Stomach (tissue), 9 donors: Measurements from ENCODE around the gene C10orf67. TPM values are rescaled to one million over a fixed set of nuclear protein-coding genes. Genes with fewer than 3 reads are reported as not detected.

Experiments
- DNase-seq, 2 donors: peaks; one replicate each; pipeline versions ENCODE4 v3.0.0 to v3.0.0-alpha.2; 2013 to 2019
- H3K27ac ChIP-seq, 5 donors: fragments of 200-600 bp in 4 of 5; sonication (generic) in 4 of 5; one replicate each; pipeline ENCODE4 v1.5.1; 2013 to 2019; ENCODE audit warnings: mild to moderate bottlenecking in 1 of 5, moderate library complexity in 1 of 5
- H3K27me3 ChIP-seq, 3 donors: fragments of 200-600 bp; sonication (generic); one replicate each; pipeline ENCODE4 v1.5.1; 2017 to 2019; ENCODE audit warnings: mixed run types in 1 of 3
- H3K36me3 ChIP-seq, 4 donors: fragments of 200-600 bp; sonication (generic); 1 replicate in 3 of 4; 2 replicates in 1 of 4; pipeline ENCODE4 v1.5.1; 2016 to 2019
- H3K4me1 ChIP-seq, 4 donors: fragments of 200-600 bp; sonication (generic); one replicate each; pipeline ENCODE4 v1.5.1; 2016 to 2019
- H3K4me3 ChIP-seq, 4 donors: fragments of 200-600 bp; sonication (generic) in 3 of 4; one replicate each; pipeline ENCODE4 v1.5.1; 2016 to 2019; ENCODE audit warnings: mild to moderate bottlenecking in 1 of 4
- H3K9me3 ChIP-seq, 4 donors: fragments of 200-600 bp; sonication (generic); one replicate each; pipeline ENCODE4 v1.5.1; 2016 to 2019
- EP300 ChIP-seq: sonication (generic); formaldehyde crosslinking; IDR thresholded peaks from one replicate; pipeline ENCODE4 v1.6.1; 2017; ENCODE audit warnings: antibody characterized with exemption
- POLR2A ChIP-seq, 4 donors: fragments of 450-650 bp; IDR thresholded peaks; one replicate each; pipeline ENCODE4 v1.6.1; 2016; ENCODE audit warnings: antibody characterized with exemption in 4 of 4, control low read depth in 2 of 4, mild to moderate bottlenecking in 1 of 4, moderate library complexity in 1 of 4
- POLR2AphosphoS5 ChIP-seq, 3 donors: sonication (generic); formaldehyde crosslinking; IDR thresholded peaks; one replicate each; pipeline ENCODE4 v1.6.1; 2016; ENCODE audit warnings: antibody characterized with exemption in 3 of 3
- WGBS, 5 donors: extraction: QIAGEN DNeasy Blood & Tissue Kit in 3 of 5; methylation state at CpG; one replicate each; pipeline versions ENCODE4 v1.1.5 to v1.1.7; 2013 to 2018; 5-methylcytosine and 5-hydroxymethylcytosine counted together
- intact Hi-C: fragments of 100-400 bp; cut with DNase I; formaldehyde crosslinking; loops from one replicate; pipeline ENCODE4 v1.15.1; 2023; ENCODE audit warnings: low total_unique reads
- polyA plus RNA-seq, 3 donors: library from polyadenylated mRNA; stranded (reverse); fragments of 200-250 nt; gene quantifications; one replicate each; pipeline ENCODE4 v1.2.3, GENCODE V29; 2013
- total RNA-seq, 5 donors: library from RNA; depleted of rRNA; stranded (reverse); fragments of >200 nt; gene quantifications; one replicate each; pipeline versions ENCODE4 v1.1.0 to v1.2.3, GENCODE V29; 2014 to 2016
- TF ChIP-seq, protein P1 (sequence below), 7 experiments: fragments of 450-650 bp in 4 of 7; fragments of 200-600 bp in 3 of 7; sonication (generic) in 3 of 7; IDR thresholded peaks; one replicate each; pipeline ENCODE4 v1.5.1; 2016 to 2019; ENCODE audit warnings: antibody characterized with exemption in 7 of 7, control low read depth in 2 of 7, mild to moderate bottlenecking in 1 of 7
- donor health status: healthy with polysubstance abuse.
- donor health status: Bipolar disorder and iron deficiency.
- donor health status: healthy.

Gene C10orf67
- total and polyA plus RNA-seq, 8 donors = 0.18 to 1.2 (median 0.31) TPM; not detected in 5

DNA sequence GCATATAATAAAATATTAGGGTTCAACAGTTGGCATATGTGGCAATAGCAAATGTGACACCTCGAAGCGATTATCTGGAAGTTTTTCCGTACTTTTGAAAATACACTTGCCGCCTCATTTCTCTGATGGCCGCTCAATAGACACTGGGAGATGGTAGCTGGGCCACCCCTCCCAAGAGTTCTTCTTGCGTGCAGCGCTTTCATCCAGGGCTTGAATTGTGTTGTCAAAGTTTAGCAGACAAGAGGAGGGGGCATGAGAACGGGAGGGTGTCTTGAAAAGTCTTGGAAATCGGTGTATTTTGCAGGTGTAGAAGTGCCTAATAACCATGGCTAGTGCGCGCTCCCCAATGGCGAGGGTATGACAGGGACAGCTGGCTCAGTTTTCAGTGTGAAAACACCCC is 144.0 kb downstream of the C10orf67 start:
- H3K4me1 ChIP-seq = peaks cover 0 to 17% (median 4%) of the 10 kb centered on the region in 4 donors
- TF ChIP-seq, protein P1, sequence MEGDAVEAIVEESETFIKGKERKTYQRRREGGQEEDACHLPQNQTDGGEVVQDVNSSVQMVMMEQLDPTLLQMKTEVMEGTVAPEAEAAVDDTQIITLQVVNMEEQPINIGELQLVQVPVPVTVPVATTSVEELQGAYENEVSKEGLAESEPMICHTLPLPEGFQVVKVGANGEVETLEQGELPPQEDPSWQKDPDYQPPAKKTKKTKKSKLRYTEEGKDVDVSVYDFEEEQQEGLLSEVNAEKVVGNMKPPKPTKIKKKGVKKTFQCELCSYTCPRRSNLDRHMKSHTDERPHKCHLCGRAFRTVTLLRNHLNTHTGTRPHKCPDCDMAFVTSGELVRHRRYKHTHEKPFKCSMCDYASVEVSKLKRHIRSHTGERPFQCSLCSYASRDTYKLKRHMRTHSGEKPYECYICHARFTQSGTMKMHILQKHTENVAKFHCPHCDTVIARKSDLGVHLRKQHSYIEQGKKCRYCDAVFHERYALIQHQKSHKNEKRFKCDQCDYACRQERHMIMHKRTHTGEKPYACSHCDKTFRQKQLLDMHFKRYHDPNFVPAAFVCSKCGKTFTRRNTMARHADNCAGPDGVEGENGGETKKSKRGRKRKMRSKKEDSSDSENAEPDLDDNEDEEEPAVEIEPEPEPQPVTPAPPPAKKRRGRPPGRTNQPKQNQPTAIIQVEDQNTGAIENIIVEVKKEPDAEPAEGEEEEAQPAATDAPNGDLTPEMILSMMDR (IDR thresholded peaks at IDR 0.05) = no peak
- TF ChIP-seq POLR2AphosphoS5 (IDR thresholded peaks at IDR 0.05) (no peak), POLR2A (IDR thresholded peaks at IDR 0.05) (no peak), EP300 (no peak)
- H3K36me3 ChIP-seq = no peaks in the 10 kb centered on the region
- H3K27ac ChIP-seq = no peak overlapping the region
- DNase-seq = no peak
- H3K27me3 ChIP-seq = peaks cover 23 to 96% (median 67%) of the 10 kb centered on the region in 3 donors
- no peak overlapping the region for H3K4me3 ChIP-seq
- no peaks in the 10 kb centered on the region for H3K9me3 ChIP-seq
- intact Hi-C loops = no loop called here
- 8 to 11% (median 9%) methylated on average over 12 of the region's 12 CpGs for WGBS, 5 donors

DNA sequence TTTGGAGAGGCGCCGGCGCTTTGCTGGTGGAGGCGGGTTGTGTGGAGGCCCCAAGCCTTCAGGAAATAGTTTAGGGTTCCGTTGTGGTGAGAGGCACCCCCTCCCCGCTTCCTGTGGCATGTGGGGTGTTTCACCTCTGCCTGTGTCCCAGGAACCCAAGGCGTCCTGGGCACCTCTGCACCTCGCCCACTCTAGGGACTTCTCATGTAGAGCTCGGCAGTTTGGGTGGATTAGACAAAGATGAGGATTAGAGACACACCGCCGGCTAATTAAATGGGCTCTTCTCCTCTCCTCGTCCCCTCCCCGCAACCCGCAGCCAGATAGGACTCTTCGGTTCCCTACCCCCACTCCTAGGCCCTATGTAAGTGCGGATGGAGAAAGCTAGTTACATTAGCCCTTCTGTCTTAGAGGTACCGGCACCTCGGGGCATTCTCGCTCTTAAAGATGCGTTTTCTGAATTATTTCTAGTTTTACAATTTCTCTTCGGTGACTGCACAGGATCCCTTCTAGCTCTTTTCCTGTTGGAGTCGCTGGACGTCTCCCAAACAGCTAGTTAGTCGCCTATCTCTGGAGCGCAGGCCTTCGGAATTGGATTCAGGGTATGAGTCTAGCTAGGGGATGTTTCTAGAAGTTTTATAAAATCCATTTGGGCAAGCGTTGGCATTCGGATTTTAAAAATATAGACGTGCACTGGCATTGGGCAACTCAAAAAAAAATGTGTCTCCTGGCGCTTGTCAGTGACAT is 144.7 kb downstream of the C10orf67 start:
- Histone ChIP-seq H3K27me3 (peaks cover 28 to 100% (median 72%) of the 10 kb centered on the region in 3 donors), H3K4me1 (peaks cover 0 to 22% (median 5%) of the 10 kb centered on the region in 4 donors), H3K27ac (no peak overlapping the region), H3K36me3 (no peaks in the 10 kb centered on the region), H3K9me3 (peaks cover 0 to 2% (median 0%) of the 10 kb centered on the region in 4 donors), H3K4me3 (no peak overlapping the region)
- no peak for DNase-seq
- WGBS, 5 donors = 3 to 4% (median 3%) methylated on average over 22 to 30 of the region's 30 CpGs
- TF ChIP-seq EP300 (no peak), POLR2AphosphoS5 (IDR thresholded peaks at IDR 0.05) (no peak)
- intact Hi-C loops = no loop called here

DNA sequence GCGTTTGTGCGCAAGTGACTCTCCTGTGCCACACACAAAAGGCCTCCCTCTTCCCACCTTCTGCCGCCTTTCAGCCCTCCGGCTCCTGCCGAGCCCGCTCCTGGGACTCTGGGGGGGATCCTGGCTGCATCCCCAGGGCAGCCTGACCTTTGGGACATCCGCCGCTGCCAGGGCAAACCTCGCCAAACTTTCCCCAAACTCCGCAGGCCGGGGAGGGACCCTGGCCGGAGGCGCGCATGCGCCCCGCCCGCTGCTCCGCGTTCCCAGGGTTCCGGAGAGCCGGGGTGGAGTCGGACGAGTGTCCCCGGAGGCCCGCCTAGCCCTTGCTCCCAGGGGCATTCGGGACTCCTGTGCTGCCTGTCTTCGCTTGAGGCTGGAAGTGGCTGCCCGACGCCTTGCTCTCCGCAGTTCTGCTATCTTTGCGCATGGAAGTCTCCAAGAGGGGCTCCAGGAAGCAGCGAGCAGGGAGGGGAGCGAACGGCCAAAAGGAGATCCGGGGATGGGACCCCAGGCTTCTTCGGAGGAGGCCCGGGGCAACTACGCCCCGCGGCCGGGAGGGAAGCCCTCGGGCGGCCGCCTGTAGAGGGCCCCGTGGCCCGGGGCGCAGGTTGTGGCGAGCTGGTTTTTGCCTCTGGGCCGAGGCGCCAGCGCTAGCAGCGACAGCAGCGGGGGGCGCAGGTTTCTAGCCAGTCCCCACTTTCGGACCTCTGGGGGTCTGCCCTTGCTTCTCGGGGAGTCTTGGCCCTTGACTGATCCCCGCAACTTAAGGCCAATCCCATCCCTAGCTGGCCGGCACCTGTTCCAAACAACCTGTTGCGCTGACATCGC is 145.4 kb downstream of the C10orf67 start:
- WGBS, 5 donors = 1 to 6% (median 2%) methylated on average over 21 to 60 of the region's 60 CpGs
- H3K36me3 ChIP-seq = no peaks in the 10 kb centered on the region
- no peak for TF ChIP-seq POLR2A (IDR thresholded peaks at IDR 0.05)
- no peak for TF ChIP-seq EP300
- TF ChIP-seq, protein P1 (IDR thresholded peaks at IDR 0.05) = no peak
- no peak for TF ChIP-seq POLR2AphosphoS5 (IDR thresholded peaks at IDR 0.05)
- H3K27ac ChIP-seq = no peak overlapping the region
- peaks cover 30 to 100% (median 72%) of the 10 kb centered on the region in 3 donors for H3K27me3 ChIP-seq
- H3K9me3 ChIP-seq = peaks cover 0 to 8% (median 0%) of the 10 kb centered on the region in 4 donors
- DNase-seq = no peak
- peaks cover 0 to 24% (median 7%) of the 10 kb centered on the region in 4 donors for H3K4me1 ChIP-seq
- no peak overlapping the region for H3K4me3 ChIP-seq
- intact Hi-C loops = no loop called here

DNA sequence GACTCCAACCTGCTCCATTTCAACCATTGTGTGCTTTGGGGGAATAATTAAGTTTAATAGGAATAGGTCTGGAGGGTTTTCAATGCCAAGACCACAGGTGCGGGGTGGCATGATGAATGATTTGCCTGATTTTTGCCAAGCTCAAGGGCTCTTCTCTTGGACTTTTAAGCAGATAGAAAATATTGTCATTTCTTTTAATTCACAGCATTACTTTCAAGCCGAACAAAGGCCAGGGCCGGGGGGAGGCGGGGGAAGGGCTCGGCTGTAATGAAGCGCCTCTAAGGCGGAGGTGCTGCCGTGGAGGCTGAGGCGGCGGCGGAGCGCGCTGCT is 146.0 kb downstream of the C10orf67 start:
- no peak overlapping the region for H3K27ac ChIP-seq
- peaks cover 24 to 100% (median 72%) of the 10 kb centered on the region in 3 donors for H3K27me3 ChIP-seq
- peaks cover 0 to 8% (median 0%) of the 10 kb centered on the region in 4 donors for H3K9me3 ChIP-seq
- TF ChIP-seq, protein P1 (IDR thresholded peaks at IDR 0.05) = no peak
- no peak for TF ChIP-seq POLR2A (IDR thresholded peaks at IDR 0.05)
- no peak for TF ChIP-seq EP300
- no peak for TF ChIP-seq POLR2AphosphoS5 (IDR thresholded peaks at IDR 0.05)
- H3K4me1 ChIP-seq = peaks cover 0 to 24% (median 7%) of the 10 kb centered on the region in 4 donors
- H3K4me3 ChIP-seq = no peak overlapping the region
- DNase-seq = no peak
- H3K36me3 ChIP-seq = no peaks in the 10 kb centered on the region
- 2 to 6% (median 3%) methylated on average over 8 to 13 of the region's 13 CpGs for WGBS, 5 donors
- intact Hi-C loops = no loop called here
